Raji (cell line): Measurements from ENCODE around the gene CTNS.

Source experiments
- POLR2A ChIP-seq: IDR thresholded peaks from 2 replicates; pipeline ENCODE4 v1.6.1; 2011; ENCODE audit warnings: low read depth, low read length, control low read depth; ENCODE audit not compliant: insufficient read depth

CTNS gene

DNA sequence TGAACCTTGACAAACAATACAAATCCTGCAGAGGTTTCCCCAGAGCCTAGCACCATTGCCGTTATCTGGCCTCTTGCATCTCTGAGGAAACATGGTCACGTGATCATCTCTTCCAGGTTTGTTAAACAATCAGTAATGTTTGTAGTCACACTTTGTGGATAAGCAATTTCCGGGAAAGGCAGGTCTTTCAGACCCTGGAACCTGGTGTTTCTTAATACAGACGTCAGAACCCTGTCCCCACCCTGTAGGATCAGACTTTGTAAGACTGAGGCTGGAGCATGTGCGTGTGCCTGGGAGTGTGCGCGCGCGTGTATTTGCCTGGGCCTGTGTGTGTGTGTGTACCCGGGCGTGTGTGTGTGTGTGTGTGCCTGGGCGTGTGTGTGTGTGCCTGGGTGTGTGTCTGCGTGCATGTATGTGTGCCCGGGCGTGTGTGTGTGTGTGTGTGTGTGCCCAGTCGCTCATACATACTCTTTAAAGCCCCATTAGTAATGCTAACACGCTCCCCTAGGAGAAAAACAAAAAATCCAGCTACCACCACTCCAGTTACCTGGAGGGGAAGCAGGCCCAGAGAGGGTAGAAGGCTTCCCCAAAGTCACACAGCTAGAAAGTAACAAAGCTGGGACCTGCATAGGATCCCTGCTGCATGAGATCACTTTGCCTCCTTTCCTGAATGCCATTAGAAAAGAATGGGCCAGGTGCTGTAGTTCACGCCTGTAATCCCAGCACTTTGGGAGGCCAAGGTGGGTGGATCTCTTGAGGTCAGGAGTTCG, 5.3 kb downstream of the CTNS start:
- no peak for TF ChIP-seq POLR2A

DNA sequence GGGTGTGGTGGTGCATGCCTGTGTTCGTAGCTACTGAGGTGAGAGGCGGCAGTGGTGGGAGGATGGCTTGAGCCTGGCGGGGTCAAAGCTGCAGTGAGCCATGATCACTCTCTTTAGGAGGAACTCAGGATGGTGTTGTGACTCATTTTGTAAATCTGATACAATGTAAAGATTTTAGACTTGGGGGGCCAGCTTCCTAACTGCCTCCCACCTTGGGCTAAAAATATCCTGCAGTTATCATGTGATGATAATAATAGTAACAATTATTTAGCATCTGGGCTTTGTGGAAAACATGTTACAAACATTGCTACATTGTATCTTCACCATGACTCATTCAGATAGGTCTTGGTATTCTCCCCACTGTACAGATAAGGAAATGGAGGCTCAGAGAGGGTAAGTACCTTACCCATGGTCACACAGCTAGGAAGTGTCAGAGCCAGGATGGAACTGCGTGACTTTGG, 7.4 kb downstream of the CTNS start:
- no peak for TF ChIP-seq POLR2A

DNA sequence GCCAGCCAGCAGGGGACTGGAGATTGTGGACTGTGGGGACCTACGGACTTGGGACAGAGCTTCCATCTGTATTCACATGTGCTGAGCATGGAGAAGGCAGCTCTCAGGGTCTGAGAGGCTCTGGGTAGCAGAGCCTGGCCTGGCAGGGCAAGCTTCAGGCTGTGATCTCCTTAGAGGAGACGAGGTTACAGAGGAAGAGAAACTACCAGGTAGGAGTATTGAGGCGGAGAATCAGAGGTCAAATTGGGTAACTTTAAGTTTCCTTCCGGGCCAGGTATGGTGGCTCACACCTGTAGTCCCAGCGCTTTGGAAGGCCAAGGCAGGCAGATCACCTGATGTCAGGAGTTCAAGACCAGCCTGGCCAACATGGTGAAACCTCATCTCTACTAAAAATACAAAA, 8.8 kb downstream of the CTNS start:
- TF ChIP-seq POLR2A, result no peak

DNA sequence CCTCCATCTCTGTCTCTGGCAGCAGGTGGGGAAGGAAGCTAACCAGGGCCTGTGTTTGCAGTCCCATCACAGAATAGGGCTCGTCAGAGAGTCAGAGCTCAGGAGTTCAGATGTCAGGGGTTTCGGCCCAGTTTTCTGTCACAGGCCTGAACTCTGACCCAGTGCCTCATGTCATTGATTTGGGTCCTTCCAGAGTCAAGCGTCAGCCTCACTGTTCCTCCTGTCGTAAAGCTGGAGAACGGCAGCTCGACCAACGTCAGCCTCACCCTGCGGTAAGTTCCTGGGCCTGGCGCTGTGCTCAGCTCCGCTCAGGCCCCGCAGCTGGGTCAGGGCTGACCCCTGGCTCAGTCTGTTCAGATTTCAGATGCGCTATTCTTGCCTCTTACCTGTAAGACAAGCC, 10.7 kb downstream of the CTNS start:
- TF ChIP-seq POLR2A, result no peak

DNA sequence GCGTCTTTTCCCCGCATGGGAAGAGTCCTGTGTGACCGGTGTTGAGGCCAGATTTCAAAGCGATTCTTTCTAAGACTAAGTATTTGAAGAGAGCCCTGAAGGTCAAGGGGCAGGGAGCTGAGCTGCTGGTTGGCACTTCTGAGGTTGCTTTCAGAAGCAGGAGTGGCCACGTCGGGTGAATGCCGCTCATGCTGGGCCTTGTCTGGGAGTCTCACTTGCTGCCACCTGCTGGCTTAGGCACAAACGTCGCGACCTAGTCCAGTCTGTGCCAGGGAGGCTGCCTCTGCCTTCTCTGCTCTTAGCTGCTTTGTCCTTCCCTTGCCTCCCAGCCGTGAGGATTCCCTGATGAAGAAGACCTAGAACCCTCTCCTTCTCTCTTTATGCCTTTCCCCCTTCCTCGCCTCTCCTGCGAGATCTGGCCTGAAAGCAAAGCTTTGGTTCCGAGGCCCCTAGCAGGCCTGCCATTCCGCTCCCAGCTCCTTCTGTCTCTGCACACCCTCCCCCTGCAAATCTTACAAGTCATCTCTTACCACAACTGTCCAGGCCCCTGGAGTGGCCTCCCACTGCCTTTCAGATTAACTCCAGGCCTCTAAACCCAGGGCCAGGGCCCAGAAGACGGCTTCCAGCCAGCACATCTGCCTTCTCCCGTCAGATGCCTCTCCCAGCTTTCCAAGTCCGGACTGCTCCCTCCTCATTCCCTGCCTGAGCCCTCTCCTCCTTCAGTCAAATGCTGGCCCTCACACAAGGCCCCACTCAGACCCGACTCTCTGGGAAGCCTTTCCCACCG, 11.4 kb downstream of the CTNS start:
- no peak for TF ChIP-seq POLR2A

DNA sequence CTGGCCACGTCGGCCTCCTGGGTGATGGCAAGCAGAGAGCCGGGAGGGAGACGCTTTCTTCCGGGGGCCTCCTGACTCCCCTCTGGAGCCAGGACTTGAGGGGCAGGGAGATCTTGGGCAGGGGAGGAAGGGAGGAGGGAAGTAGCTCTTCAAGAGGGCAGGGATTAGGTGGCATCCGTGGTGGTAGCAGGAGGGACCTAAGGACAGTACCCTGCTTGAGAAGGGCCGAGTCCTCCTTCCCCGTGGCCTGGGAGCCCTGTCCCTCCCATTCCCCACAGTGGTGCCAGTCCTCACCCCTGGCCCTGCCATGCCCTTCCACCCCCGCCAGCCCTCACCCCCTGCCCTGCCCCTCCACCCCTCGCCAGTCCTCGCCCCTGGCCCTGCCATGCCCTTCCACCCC, 19.2 kb downstream of the CTNS start:
- no peak for TF ChIP-seq POLR2A

DNA sequence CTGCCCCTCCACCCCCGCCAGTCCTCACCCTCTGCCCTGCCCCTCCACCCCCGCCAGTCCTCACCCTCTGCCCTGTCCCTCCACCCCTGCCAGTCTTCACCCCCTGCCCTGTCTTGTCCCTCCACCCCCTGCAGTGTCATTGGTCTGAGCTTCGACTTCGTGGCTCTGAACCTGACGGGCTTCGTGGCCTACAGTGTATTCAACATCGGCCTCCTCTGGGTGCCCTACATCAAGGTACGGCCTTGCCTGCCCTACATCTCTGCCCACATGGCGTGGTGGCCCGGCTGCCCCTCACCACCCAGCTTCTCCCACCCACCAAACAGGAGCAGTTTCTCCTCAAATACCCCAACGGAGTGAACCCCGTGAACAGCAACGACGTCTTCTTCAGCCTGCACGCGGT, 19.8 kb downstream of the CTNS start:
- TF ChIP-seq POLR2A, result no peak

DNA sequence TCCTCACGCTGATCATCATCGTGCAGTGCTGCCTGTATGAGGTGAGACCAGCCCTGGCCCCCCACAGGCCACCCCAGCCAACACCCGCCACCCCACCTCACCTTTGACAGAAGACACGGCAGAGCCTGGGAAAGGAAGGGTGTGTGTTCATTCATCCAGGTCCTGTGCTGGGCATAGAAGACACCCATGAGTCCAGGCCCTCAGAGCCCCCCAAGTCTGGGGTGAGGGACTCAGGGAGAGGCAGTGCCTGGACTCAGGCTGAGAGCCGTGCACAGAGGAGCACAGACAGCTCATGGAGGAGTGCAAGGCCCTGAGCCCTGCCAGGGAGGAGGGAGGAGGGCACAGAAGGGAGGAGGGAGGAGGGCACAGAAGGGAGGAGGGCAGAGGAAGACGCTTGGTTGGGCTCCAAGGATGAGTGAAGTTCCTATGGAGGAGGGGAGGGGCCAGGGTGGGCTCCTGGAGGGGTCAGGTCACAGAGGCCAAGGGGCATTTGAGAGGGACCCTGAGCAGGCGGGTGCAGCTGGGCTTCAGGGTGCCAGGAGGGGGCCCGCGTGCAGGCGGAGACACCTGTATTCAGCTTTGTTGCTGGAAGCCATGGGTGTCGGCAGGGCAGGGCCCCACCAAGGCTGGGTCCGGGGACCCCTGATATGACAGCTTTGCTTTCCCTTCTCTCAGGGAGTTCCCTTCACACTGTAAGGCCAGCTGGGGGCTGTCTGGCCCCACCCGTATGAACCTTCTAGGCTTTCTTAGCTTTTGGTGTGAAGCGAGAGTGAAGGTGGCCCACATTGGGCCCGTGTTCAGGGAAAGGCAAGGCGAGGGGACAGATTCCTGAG, 20.4 kb downstream of the CTNS start:
- TF ChIP-seq POLR2A, result no peak

DNA sequence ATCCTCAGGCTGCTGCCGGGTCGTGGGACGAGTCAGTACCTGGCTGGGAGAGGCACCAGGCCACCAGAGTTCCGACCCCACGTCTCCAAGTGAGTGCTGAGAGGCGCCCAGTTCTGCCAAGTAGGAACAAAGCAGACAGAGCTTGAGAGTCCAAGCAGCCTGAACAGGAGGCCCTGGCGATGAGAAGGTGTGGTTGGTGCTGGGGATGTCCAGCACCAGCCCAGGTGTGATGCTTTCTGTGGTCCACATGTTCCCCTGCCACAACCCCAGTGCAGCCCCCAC, 21.0 kb downstream of the CTNS start:
- no peak for TF ChIP-seq POLR2A

DNA sequence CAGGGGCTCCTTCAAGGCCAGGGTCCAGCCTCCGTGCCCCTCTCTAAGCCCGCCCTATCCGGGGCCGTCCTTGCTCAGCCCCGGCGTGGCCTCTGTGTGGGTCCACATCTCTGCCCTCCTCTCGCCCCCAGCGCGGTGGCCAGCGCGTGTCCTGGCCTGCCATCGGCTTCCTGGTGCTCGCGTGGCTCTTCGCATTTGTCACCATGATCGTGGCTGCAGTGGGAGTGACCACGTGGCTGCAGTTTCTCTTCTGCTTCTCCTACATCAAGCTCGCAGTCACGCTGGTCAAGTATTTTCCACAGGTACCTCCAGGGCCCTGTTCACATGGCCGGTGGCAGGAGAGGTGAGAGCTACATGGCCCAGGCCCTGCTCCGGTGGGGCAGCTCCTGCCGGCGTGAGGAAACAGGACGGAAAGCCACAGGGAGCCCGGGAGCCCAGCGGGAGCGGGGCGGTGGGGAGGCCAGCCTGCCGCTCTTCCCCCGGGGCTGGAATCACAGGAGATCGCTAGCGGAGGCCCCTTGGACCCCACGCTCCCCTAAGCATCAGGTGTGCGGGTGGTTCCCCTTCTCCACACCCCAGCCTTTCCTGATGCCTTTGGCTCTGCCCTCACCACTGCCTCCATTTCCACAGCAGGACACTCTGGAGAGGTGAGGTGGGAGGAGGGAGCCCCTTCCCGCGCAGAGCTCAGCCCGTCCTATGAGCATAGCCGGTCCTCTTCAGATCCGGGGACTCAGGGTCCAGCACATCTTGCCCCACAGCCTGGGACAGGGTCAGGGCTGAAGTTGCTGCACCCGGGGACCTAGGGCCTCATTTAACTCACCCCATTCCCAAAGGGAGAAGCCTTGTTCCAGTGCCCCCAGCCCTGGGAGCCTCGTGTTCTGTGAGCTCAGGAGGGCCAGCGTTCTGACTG, 21.6 kb downstream of the CTNS start:
- no peak for TF ChIP-seq POLR2A

DNA sequence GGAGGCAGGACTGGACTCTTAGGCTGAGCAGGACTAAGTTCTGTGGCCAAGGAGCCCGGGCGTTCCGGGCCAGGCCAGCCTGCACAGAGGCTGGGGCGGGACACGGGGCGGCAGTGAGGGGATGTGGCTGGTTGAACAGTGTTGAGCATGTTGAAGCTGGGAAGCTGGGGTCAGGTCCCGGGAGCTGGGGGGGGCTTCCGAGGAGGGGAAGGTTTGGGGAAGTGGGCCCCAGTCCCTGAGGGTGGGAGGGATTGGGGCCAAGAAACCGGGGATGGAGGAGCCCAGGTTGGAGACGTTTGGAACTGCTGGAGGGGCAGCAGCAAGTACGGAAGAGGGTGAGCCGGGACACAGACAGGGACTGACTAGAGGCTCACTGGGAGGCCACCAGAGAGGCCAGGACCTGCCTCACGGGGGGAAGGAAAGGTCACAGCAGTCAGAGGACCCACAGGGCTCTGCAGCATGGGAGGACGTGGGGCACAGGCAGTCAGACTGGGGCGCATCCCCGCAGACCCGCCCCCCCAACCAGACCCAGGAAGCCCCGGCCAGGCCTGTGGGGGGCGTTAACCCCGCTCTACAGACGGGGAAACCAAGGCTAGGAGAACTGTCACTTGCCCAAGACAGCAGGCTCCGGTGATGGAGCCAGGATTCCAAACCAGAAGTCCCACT, 22.4 kb downstream of the CTNS start:
- no peak for TF ChIP-seq POLR2A

DNA sequence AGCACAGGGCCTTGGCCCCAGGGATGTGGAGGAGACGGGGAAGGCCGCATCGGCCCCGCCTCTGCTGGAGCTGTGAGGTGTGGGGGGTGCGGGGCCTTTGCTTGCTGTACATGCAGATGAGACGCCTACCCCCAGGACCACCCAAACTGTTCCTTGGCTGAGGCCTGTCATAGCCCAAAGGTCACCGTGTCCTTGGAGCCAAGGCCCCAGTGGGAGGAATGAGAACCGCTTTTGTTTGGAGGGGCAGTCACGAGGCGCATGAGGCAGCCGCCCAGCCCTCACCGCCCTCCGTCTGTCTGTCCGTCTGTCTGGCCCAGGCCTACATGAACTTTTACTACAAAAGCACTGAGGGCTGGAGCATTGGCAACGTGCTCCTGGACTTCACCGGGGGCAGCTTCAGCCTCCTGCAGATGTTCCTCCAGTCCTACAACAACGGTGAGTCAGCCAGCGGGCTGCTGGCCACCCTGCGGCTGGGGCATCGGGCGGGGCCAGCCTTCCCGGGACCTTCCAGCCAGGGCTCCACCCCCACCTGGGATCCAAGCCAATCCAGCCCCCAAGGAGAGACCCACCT, 23.1 kb downstream of the CTNS start:
- no peak for TF ChIP-seq POLR2A

DNA sequence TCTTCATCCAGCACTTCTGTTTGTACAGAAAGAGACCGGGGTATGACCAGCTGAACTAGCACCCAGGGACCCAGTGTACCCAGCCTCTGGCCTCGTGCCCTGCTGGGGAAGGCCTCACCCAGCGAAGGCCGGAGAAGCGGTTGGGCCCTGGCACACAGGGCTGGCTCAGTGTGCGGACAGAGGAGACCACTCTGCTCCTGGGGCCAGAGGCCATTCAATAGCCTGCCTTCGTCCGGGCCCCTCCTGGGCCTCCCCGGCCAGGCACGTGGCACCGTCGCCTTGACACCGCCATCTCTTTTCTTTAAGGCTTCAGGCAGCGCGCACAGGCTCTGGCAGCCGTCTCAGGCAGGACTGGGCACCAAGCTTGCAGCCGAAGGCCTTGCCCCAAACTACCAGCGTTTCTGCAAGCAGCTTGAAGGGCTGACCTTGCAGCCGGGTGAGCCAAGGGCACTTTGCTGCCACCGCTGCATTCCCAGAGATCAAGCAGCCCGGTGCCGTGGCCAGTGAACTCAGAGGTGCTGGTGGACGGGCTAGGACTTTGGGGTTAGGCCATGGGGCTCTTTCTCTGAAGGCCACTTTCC, 23.8 kb downstream of the CTNS start:
- no peak for TF ChIP-seq POLR2A
